Neural cell (in vitro differentiated cells): ENCODE results near the gene SLC6A6.

Experiments used
- EZH2 ChIP-seq: fragments of 200-600, 300-800 bp; shearing (Covaris generic), sonication (generic); IDR thresholded peaks from 2 replicates; pipeline ENCODE4 v1.6.1; 2014; ENCODE audit warnings: antibody characterized with exemption, low read length, borderline replicate concordance, mild to moderate bottlenecking; ENCODE audit not compliant: insufficient read depth, poor library complexity, severe bottlenecking
- TAF1 ChIP-seq: IDR thresholded peaks from 2 replicates; pipeline ENCODE4 v1.6.1; 2012; ENCODE audit warnings: low read depth
- TF ChIP-seq, protein P1 (sequence below): fragments of 450-650 bp; IDR thresholded peaks from 2 replicates; pipeline ENCODE4 v1.5.1; 2014; ENCODE audit warnings: antibody characterized with exemption, mild to moderate bottlenecking, moderate library complexity; ENCODE audit not compliant: poor library complexity, severe bottlenecking
- TF ChIP-seq, protein P2 (sequence below): IDR thresholded peaks from 2 replicates; pipeline ENCODE4 v1.6.1; 2012; ENCODE audit warnings: borderline replicate concordance

DNA sequence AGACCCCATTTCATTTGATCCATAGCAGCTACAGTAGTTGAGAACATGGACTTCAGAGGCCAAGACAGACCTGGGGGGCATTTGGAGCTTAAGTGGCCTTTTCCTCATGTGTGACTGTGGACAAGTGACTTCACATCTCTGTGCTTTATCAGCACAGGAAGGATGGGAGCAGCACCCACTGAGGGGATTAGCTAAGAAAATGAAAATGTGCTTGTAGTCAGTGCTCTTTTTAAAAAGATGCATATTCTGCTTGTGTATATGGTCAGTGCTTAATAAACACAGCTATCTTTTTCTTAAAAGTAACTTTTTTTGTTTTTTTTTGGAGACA, 34.5 kb downstream of the SLC6A6 start:
- TF ChIP-seq, protein P1, sequence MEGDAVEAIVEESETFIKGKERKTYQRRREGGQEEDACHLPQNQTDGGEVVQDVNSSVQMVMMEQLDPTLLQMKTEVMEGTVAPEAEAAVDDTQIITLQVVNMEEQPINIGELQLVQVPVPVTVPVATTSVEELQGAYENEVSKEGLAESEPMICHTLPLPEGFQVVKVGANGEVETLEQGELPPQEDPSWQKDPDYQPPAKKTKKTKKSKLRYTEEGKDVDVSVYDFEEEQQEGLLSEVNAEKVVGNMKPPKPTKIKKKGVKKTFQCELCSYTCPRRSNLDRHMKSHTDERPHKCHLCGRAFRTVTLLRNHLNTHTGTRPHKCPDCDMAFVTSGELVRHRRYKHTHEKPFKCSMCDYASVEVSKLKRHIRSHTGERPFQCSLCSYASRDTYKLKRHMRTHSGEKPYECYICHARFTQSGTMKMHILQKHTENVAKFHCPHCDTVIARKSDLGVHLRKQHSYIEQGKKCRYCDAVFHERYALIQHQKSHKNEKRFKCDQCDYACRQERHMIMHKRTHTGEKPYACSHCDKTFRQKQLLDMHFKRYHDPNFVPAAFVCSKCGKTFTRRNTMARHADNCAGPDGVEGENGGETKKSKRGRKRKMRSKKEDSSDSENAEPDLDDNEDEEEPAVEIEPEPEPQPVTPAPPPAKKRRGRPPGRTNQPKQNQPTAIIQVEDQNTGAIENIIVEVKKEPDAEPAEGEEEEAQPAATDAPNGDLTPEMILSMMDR = no peak
- TF ChIP-seq EZH2 = no peak
- no peak for TF ChIP-seq TAF1
- TF ChIP-seq, protein P2, sequence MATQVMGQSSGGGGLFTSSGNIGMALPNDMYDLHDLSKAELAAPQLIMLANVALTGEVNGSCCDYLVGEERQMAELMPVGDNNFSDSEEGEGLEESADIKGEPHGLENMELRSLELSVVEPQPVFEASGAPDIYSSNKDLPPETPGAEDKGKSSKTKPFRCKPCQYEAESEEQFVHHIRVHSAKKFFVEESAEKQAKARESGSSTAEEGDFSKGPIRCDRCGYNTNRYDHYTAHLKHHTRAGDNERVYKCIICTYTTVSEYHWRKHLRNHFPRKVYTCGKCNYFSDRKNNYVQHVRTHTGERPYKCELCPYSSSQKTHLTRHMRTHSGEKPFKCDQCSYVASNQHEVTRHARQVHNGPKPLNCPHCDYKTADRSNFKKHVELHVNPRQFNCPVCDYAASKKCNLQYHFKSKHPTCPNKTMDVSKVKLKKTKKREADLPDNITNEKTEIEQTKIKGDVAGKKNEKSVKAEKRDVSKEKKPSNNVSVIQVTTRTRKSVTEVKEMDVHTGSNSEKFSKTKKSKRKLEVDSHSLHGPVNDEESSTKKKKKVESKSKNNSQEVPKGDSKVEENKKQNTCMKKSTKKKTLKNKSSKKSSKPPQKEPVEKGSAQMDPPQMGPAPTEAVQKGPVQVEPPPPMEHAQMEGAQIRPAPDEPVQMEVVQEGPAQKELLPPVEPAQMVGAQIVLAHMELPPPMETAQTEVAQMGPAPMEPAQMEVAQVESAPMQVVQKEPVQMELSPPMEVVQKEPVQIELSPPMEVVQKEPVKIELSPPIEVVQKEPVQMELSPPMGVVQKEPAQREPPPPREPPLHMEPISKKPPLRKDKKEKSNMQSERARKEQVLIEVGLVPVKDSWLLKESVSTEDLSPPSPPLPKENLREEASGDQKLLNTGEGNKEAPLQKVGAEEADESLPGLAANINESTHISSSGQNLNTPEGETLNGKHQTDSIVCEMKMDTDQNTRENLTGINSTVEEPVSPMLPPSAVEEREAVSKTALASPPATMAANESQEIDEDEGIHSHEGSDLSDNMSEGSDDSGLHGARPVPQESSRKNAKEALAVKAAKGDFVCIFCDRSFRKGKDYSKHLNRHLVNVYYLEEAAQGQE = no peak
